T-cell (primary cell): Measurements from ENCODE around the gene CBR1. TPM values are rescaled to one million over a fixed set of nuclear protein-coding genes. Genes with fewer than 3 reads are reported as not detected.
A peak's percentile ranks its signal among the peaks of the same experiment; 100 is the strongest.

Experiments
- ATAC-seq, 4 experiments: fragments of 200-7000 bp in 3 of 4; fragments of 150-1000 bp in 1 of 4; cut with Tn5 transposase; replicated peaks in 1 of 4; 1 replicate in 3 of 4; 2 replicates in 1 of 4; pipeline ENCODE4 v1.10.0; 2021; ENCODE audit warnings: moderate library complexity in 3 of 4, mild to moderate bottlenecking in 2 of 4, moderate number of reproducible peaks in 1 of 4
- CTCF ChIA-PET, 2 donors: fragments of 300-600 bp; sonication (Branson Sonifier 250); formaldehyde crosslinking; loops; one replicate each; lab custom pipeline; 2022; ENCODE audit warnings: antibody characterized with exemption in 2 of 2; lab: Charles Lee
- POLR2A ChIA-PET, 2 donors: fragments of 300-600 bp; sonication (Branson Sonifier 250); formaldehyde crosslinking; loops; one replicate each; lab custom pipeline; 2022; ENCODE audit warnings: antibody characterized with exemption in 2 of 2; lab: Charles Lee
- DNase-seq, 35 experiments: peaks; one replicate each; pipeline versions ENCODE4 v3.0.0 to v3.0.0-alpha.2; 2013 to 2023
- H3K27ac ChIP-seq: one replicate; pipeline ENCODE4 v1.5.1; 2013; ENCODE audit warnings: low read length
- H3K27me3 ChIP-seq, 2 experiments: replicated peaks in 1 of 2; 1 replicate in 1 of 2; 2 replicates in 1 of 2; pipeline versions ENCODE4 v1.6.1 to v1.7.0; 2013; ENCODE audit warnings: low read length in 1 of 2, mixed read lengths in 1 of 2; ENCODE audit not compliant: control insufficient read depth in 2 of 2, insufficient read depth in 2 of 2; ENCODE audit errors: extremely low read depth in 1 of 2
- H3K36me3 ChIP-seq, 2 donors: 1 replicate in 1 of 2; 2 replicates in 1 of 2; pipeline versions ENCODE4 v1.6.1 to v1.7.0; 2013; ENCODE audit warnings: low read length in 1 of 2; ENCODE audit not compliant: control insufficient read depth in 2 of 2, insufficient read depth in 1 of 2; ENCODE audit errors: extremely low read depth in 1 of 2
- H3K4me1 ChIP-seq, 2 experiments: 1 replicate in 1 of 2; 2 replicates in 1 of 2; pipeline versions ENCODE4 v1.6.1 to v1.7.0; 2013; ENCODE audit warnings: low read length in 2 of 2, mixed read lengths in 1 of 2; ENCODE audit not compliant: insufficient read depth in 2 of 2, control insufficient read depth in 1 of 2; ENCODE audit errors: extremely low read depth in 1 of 2
- H3K4me3 ChIP-seq, 2 donors: 1 replicate in 1 of 2; 2 replicates in 1 of 2; pipeline versions ENCODE4 v1.5.1 to v1.7.0; 2013; ENCODE audit warnings: mild to moderate bottlenecking in 2 of 2, low read length in 1 of 2, moderate library complexity in 1 of 2; ENCODE audit not compliant: control insufficient read depth in 1 of 2; ENCODE audit errors: extremely low read depth in 1 of 2
- H3K9me3 ChIP-seq: 2 replicates; pipeline ENCODE4 v1.7.0; 2013
- H3K27ac Mint-ChIP-seq, 2 donors: one replicate each; pipeline ENCODE4 v1.8.0; 2020 to 2021; ENCODE audit warnings: mild to moderate bottlenecking in 2 of 2, mixed read lengths in 2 of 2
- H3K27me3 Mint-ChIP-seq, 2 donors: one replicate each; pipeline ENCODE4 v1.8.0; 2021 to 2022; ENCODE audit warnings: mixed read lengths in 2 of 2
- H3K36me3 Mint-ChIP-seq: one replicate; pipeline ENCODE4 v1.8.0; 2021; ENCODE audit warnings: mixed read lengths
- H3K4me1 Mint-ChIP-seq, 3 donors: one replicate each; pipeline ENCODE4 v1.8.0; 2020 to 2022; ENCODE audit warnings: mixed read lengths in 3 of 3, mild to moderate bottlenecking in 1 of 3
- H3K4me3 Mint-ChIP-seq, 3 donors: one replicate each; pipeline ENCODE4 v1.8.0; 2020 to 2022; ENCODE audit warnings: mild to moderate bottlenecking in 3 of 3, mixed read lengths in 3 of 3, moderate library complexity in 3 of 3
- H3K9me3 Mint-ChIP-seq, 3 donors: one replicate each; pipeline ENCODE4 v1.8.0; 2020 to 2022; ENCODE audit warnings: mixed read lengths in 3 of 3
- WGBS: methylation state at CpG from one replicate; pipeline ENCODE4 v1.1.5; 2013; ENCODE audit warnings: missing lambda C conversion rate; ENCODE audit not compliant: insufficient coverage; 5-methylcytosine and 5-hydroxymethylcytosine counted together
- total RNA-seq, 35 experiments: library from RNA in 6 of 35; stranded (reverse) in 6 of 35; fragments of 120-200 nt in 1 of 35; gene quantifications; one replicate each; pipeline versions ENCODE4 v1.2.1 to v1.2.4 and lab custom pipeline; 2013 to 2026

CBR1 gene
- total RNA-seq (10 to 100 TPM in 4 of 5 donors, 1 to 10 TPM in 1; 5.1 to 40.3 (median 21.1) TPM), total RNA-seq (lab: John Stamatoyannopoulos, UW) (3.5 to 41.4 (median 12.7) reads per million in 29 experiments)
- 28.6 TPM for total RNA-seq (2013)

GRCh38 chr21:36069713-36070583 lies at the start of gene CBR1:
TSS of gene CBR1 (plus strand) at chr21:36070024. CDS start at chr21:36070116, 92 bp downstream.
- 3% methylated on average over 69 of the region's 71 CpGs for WGBS

GRCh38 chr21:36021251-36021837 lies 48.5 kb upstream of the CBR1 start:
- Histone ChIP-seq H3K27ac (no peak overlapping the region), H3K36me3 (no peaks in the 10 kb centered on the region), H3K27me3 (peaks cover 0 to 8% of the 10 kb centered on the region in 2 experiments), H3K9me3 (no peaks in the 10 kb centered on the region), H3K4me1 (no peaks in the 10 kb centered on the region), H3K4me3 (no peak overlapping the region)
- H3K4me1 Mint-ChIP-seq, result no peaks in the 10 kb centered on the region
- ChIA-PET POLR2A (no interaction called here), CTCF (interaction anchor here in 1 of 2 donors (0.6 kb wide), 1 partner anchor 114 kb away, joined by 3 read pairs; no protein-coding TSS in a partner anchor)
- no peak overlapping the region for H3K27ac Mint-ChIP-seq
- H3K36me3 Mint-ChIP-seq, result peaks cover 10% of the 10 kb centered on the region
- H3K9me3 Mint-ChIP-seq, result peaks cover 0 to 9% (median 9%) of the 10 kb centered on the region in 3 donors
- ATAC-seq (no peak), DNase-seq (no peak)
- H3K27me3 Mint-ChIP-seq, result peaks cover 2 to 3% of the 10 kb centered on the region in 2 donors
- H3K4me3 Mint-ChIP-seq, result no peak overlapping the region
- 100% methylated on average over 7 of the region's 11 CpGs for WGBS

More at GRCh38 chr21:36069713-36070583, at the start of gene CBR1:
- Mint-ChIP-seq H3K36me3 (peaks cover 25% of the 10 kb centered on the region), H3K27me3 (no peaks in the 10 kb centered on the region), H3K4me1 (peaks cover 41 to 46% (median 41%) of the 10 kb centered on the region in 3 donors), H3K4me3 (peak within 1 kb of the TSS; percentile 87 to 91 (median 87)), H3K9me3 (peaks cover 0 to 6% (median 4%) of the 10 kb centered on the region in 3 donors), H3K27ac (peak within 1 kb of the TSS; percentile 91 to 97)
- Histone ChIP-seq H3K27ac (peak within 1 kb of the TSS; percentile 60), H3K4me3 (peak within 1 kb of the TSS; percentile 81 to 83), H3K36me3 (peaks cover 7 to 19% of the 10 kb centered on the region in 2 donors), H3K27me3 (no peaks in the 10 kb centered on the region), H3K4me1 (peaks cover 0 to 18% of the 10 kb centered on the region in 2 experiments), H3K9me3 (no peaks in the 10 kb centered on the region)
- CTCF ChIA-PET, result interaction anchor here (0.6 to 2.1 kb wide), 6 partner anchors 10 to 929 kb away, joined by 3 to 10 read pairs (median 6); partner anchors contain the start of gene SETD4 (in 1 of the 2)
- peak; percentile 68 to 90 (median 80) for DNase-seq
- POLR2A ChIA-PET, result interaction anchor here (0.5 to 0.6 kb wide), 3 partner anchors 10 to 912 kb away, joined by 3 read pairs; no protein-coding TSS in a partner anchor
- peak; percentile 96 to 97 (median 97) for ATAC-seq

GRCh38 chr21:36022427-36023091 lies 47.3 kb upstream of the CBR1 start:
- no peaks in the 10 kb centered on the region for H3K36me3 ChIP-seq
- ChIA-PET CTCF (no interaction called here), POLR2A (no interaction called here)
- Mint-ChIP-seq H3K4me1 (no peaks in the 10 kb centered on the region), H3K27ac (no peak overlapping the region), H3K36me3 (peaks cover 10% of the 10 kb centered on the region), H3K4me3 (no peak overlapping the region), H3K27me3 (peaks cover 0 to 3% of the 10 kb centered on the region in 2 donors), H3K9me3 (peaks cover 0 to 9% (median 9%) of the 10 kb centered on the region in 3 donors)
- peaks cover 0 to 8% of the 10 kb centered on the region in 2 experiments for H3K27me3 ChIP-seq
- WGBS, result no CpG with 5 or more reads among the region's 6 CpGs
- H3K4me3 ChIP-seq, result no peak overlapping the region
- no peaks in the 10 kb centered on the region for H3K9me3 ChIP-seq
- DNase-seq (no peak), ATAC-seq (no peak)
- H3K27ac ChIP-seq, result no peak overlapping the region
- no peaks in the 10 kb centered on the region for H3K4me1 ChIP-seq

- peaks cover 0 to 3% of the 10 kb centered on the region in 2 experiments for H3K27me3 ChIP-seq
- WGBS, result no CpG with 5 or more reads among the region's 3 CpGs
- H3K36me3 ChIP-seq, result no peaks in the 10 kb centered on the region
- POLR2A ChIA-PET, result no interaction called here
- H3K4me1 ChIP-seq, result peaks cover 0 to under 1% of the 10 kb centered on the region in 2 experiments
- Mint-ChIP-seq H3K27me3 (no peaks in the 10 kb centered on the region), H3K36me3 (peaks cover 10% of the 10 kb centered on the region), H3K9me3 (peaks cover 0 to 9% (median 9%) of the 10 kb centered on the region in 3 donors), H3K4me3 (no peak overlapping the region), H3K27ac (no peak overlapping the region), H3K4me1 (peaks cover under 1% of the 10 kb centered on the region in 3 donors)
- DNase-seq (no peak), ATAC-seq (no peak)
- no peak overlapping the region for H3K27ac ChIP-seq
- H3K4me3 ChIP-seq, result no peak overlapping the region
- CTCF ChIA-PET, result interaction anchor here in 1 of 2 donors (0.6 kb wide), 1 partner anchor 17 kb away, joined by 3 read pairs; no protein-coding TSS in a partner anchor
- H3K9me3 ChIP-seq, result no peaks in the 10 kb centered on the region
Observed at GRCh38 chr21:36023092-36023480, 46.7 kb upstream of the CBR1 start.

- ChIA-PET POLR2A (no interaction called here), CTCF (no interaction called here)
- Histone ChIP-seq H3K4me1 (peaks cover 0 to 5% of the 10 kb centered on the region in 2 experiments), H3K9me3 (no peaks in the 10 kb centered on the region), H3K27me3 (peaks cover 0 to 2% of the 10 kb centered on the region in 2 experiments), H3K36me3 (no peaks in the 10 kb centered on the region), H3K4me3 (no peak overlapping the region), H3K27ac (no peak overlapping the region)
- Mint-ChIP-seq H3K27ac (no peak overlapping the region), H3K4me3 (no peak overlapping the region), H3K9me3 (peaks cover 0 to 9% (median 9%) of the 10 kb centered on the region in 3 donors), H3K4me1 (peaks cover 4 to 6% (median 6%) of the 10 kb centered on the region in 3 donors), H3K36me3 (peaks cover 10% of the 10 kb centered on the region), H3K27me3 (no peaks in the 10 kb centered on the region)
- ATAC-seq (no peak), DNase-seq (no peak)
- WGBS, result 92% methylated on average over 5 of the region's 8 CpGs
Observed at GRCh38 chr21:36024782-36025181, 45.0 kb upstream of the CBR1 start.
